Smooth muscle cell (in vitro differentiated cells): ENCODE data around the gene NKAIN4. TPM values are rescaled to one million over a fixed set of nuclear protein-coding genes. Genes with fewer than 3 reads are reported as not detected.

Source experiments
- DNase-seq: peaks from one replicate; lab custom pipeline; 2025; ENCODE audit not compliant: unreplicated experiment; lab: John Stamatoyannopoulos, UW
- H2AFZ ChIP-seq: fragments of 200-600 bp; sonication (generic); 2 replicates; pipeline ENCODE4 v1.6.0; 2016; ENCODE audit warnings: antibody characterized with exemption, low read depth, mild to moderate bottlenecking
- H3F3A ChIP-seq: fragments of 200-600 bp; sonication (generic); 2 replicates; pipeline ENCODE4 v1.6.0; 2017; ENCODE audit warnings: antibody characterized with exemption, low read depth
- H3K27ac ChIP-seq: fragments of 200-600 bp; sonication (generic); 2 replicates; pipeline ENCODE4 v1.5.1; 2016; ENCODE audit warnings: low read depth, mild to moderate bottlenecking
- H3K27me3 ChIP-seq: fragments of 200-600 bp; sonication (generic); 2 replicates; pipeline ENCODE4 v1.6.1; 2016; ENCODE audit warnings: low read depth, mild to moderate bottlenecking
- H3K36me3 ChIP-seq: fragments of 200-600 bp; sonication (generic); 2 replicates; pipeline ENCODE4 v1.5.1; 2016; ENCODE audit warnings: low read depth
- H3K4me1 ChIP-seq: fragments of 200-600 bp; sonication (generic); 2 replicates; pipeline ENCODE4 v1.5.1; 2016; ENCODE audit warnings: low read depth
- H3K4me2 ChIP-seq: fragments of 200-600 bp; sonication (generic); 2 replicates; pipeline ENCODE4 v1.6.0; 2016; ENCODE audit warnings: mild to moderate bottlenecking
- H3K4me3 ChIP-seq: fragments of 200-600 bp; sonication (generic); 2 replicates; pipeline ENCODE4 v1.5.1; 2016; ENCODE audit warnings: mild to moderate bottlenecking
- H3K79me2 ChIP-seq: fragments of 200-600 bp; sonication (generic); 2 replicates; pipeline ENCODE4 v1.6.0; 2016; ENCODE audit warnings: low read depth, mild to moderate bottlenecking
- H3K9ac ChIP-seq: fragments of 200-600 bp; sonication (generic); 2 replicates; pipeline ENCODE4 v1.6.0; 2016; ENCODE audit warnings: low read depth
- H3K9me3 ChIP-seq: fragments of 200-600 bp; sonication (generic); replicated peaks from 2 replicates; pipeline ENCODE4 v1.5.1; 2016; ENCODE audit warnings: low read depth
- H4K20me1 ChIP-seq: fragments of 200-600 bp; sonication (generic); 2 replicates; pipeline ENCODE4 v1.6.0; 2016; ENCODE audit warnings: low read depth
- CTCF ChIP-seq: fragments of 200-600 bp; sonication (generic); IDR thresholded peaks from 2 replicates; pipeline ENCODE4 v1.5.1; 2017; ENCODE audit warnings: borderline replicate concordance, mild to moderate bottlenecking, antibody characterized with exemption; ENCODE audit not compliant: insufficient read depth, poor library complexity, severe bottlenecking
- WGBS: methylation state at CpG from one replicate; pipeline ENCODE4 v1.1.7; 2016; ENCODE audit warnings: low lambda C conversion rate; 5-methylcytosine and 5-hydroxymethylcytosine counted together
- polyA plus RNA-seq: library from polyadenylated mRNA; unstranded; fragments of >200 nt; fragmentation: Nextera tagmentation; extraction: Ambion mirVana; gene quantifications from 2 replicates; pipeline ENCODE4 v1.2.1, GENCODE V29; 2016
- total RNA-seq: library from RNA; depleted of rRNA; stranded (reverse); fragments of >200 nt; gene quantifications from 2 replicates; pipeline ENCODE4 v1.2.3, GENCODE V29; 2014

The NKAIN4 gene
- total and polyA plus RNA-seq, 2 experiments from 2014 or later, result 19.8 to 50.0 TPM

GRCh38 chr20:63196768-63197470, 57.3 kb downstream of the NKAIN4 start:
- Histone ChIP-seq H3K27ac (peak overlapping the region; percentile 24), H3K79me2 (peaks cover 49% of the 10 kb centered on the region), H3K27me3 (no peaks in the 10 kb centered on the region), H3K36me3 (peaks cover 9% of the 10 kb centered on the region), H4K20me1 (peaks cover 93% of the 10 kb centered on the region), H3K9me3 (no peaks in the 10 kb centered on the region), H3K9ac (no peak overlapping the region), H3K4me1 (peaks cover 6% of the 10 kb centered on the region), H3F3A (peaks cover 16% of the 10 kb centered on the region), H3K4me2 (no peak overlapping the region), H2AFZ (no peak overlapping the region), H3K4me3 (no peak overlapping the region)
- no peak for TF ChIP-seq CTCF
- 66% methylated on average over 9 of the region's 9 CpGs for WGBS
- no peak for DNase-seq

GRCh38 chr20:63194797-63195173, 59.5 kb downstream of the NKAIN4 start:
- Histone ChIP-seq H3K4me1 (peaks cover 6% of the 10 kb centered on the region), H3K9me3 (no peaks in the 10 kb centered on the region), H2AFZ (no peak overlapping the region), H3K27me3 (no peaks in the 10 kb centered on the region), H4K20me1 (peaks cover 71% of the 10 kb centered on the region), H3K27ac (no peak overlapping the region), H3K9ac (no peak overlapping the region), H3K4me3 (no peak overlapping the region), H3K4me2 (no peak overlapping the region), H3K36me3 (peaks cover 8% of the 10 kb centered on the region), H3K79me2 (peaks cover 28% of the 10 kb centered on the region), H3F3A (peaks cover 16% of the 10 kb centered on the region)
- WGBS, result 97% methylated on average over 4 of the region's 4 CpGs
- TF ChIP-seq CTCF, result no peak
- no peak for DNase-seq

GRCh38 chr20:63194007-63194796, 60.1 kb downstream of the NKAIN4 start:
- Histone ChIP-seq H2AFZ (no peak overlapping the region), H3K27ac (no peak overlapping the region), H3K9ac (no peak overlapping the region), H3F3A (peaks cover 16% of the 10 kb centered on the region), H4K20me1 (peaks cover 66% of the 10 kb centered on the region), H3K4me3 (no peak overlapping the region), H3K79me2 (peaks cover 23% of the 10 kb centered on the region), H3K27me3 (no peaks in the 10 kb centered on the region), H3K36me3 (peaks cover 8% of the 10 kb centered on the region), H3K4me2 (no peak overlapping the region), H3K9me3 (no peaks in the 10 kb centered on the region), H3K4me1 (peaks cover 6% of the 10 kb centered on the region)
- DNase-seq, result no peak
- TF ChIP-seq CTCF, result no peak
- 90% methylated on average over 14 of the region's 14 CpGs for WGBS
